SK-N-SH (cell line): ENCODE results near the gene TRPM8. TPM values are rescaled to one million over a fixed set of nuclear protein-coding genes. Genes with fewer than 3 reads are reported as not detected.
"Not testable (repeated sequence)": the region's sequence is repeated elsewhere in the genome, so short reads cannot be mapped to it uniquely, and the experiment has no call there.

ENCODE experiments used
- CTCF ChIA-PET: fragments of 300-600, 350-600 bp; formaldehyde crosslinking; extraction: SDS; loops from one replicate; lab custom pipeline; 2021; lab: Yijun Ruan, JAX
- POLR2A ChIA-PET: fragments of 350-600 bp; sonication (Branson Sonifier 250); formaldehyde crosslinking; extraction: SDS; loops from one replicate; lab custom pipeline; 2020; ENCODE audit warnings: antibody characterized with exemption, inconsistent platforms; lab: Yijun Ruan, JAX
- DNase-seq: peaks from one replicate; pipeline ENCODE4 v3.0.0; 2012
- H2AFZ ChIP-seq: fragments of 200-600 bp; sonication (generic); 2 replicates; pipeline ENCODE4 v1.8.1; 2016; ENCODE audit warnings: antibody characterized with exemption, mild to moderate bottlenecking, low read depth
- H3F3A ChIP-seq: fragments of 200-600 bp; sonication (generic); replicated peaks from 2 replicates; pipeline ENCODE3; 2016; ENCODE audit warnings: antibody characterized with exemption, mild to moderate bottlenecking; ENCODE audit not compliant: insufficient read depth
- H3K27ac ChIP-seq, 2 experiments: fragments of 200-500 bp in 1 of 2; fragments of 200-600 bp in 1 of 2; sonication (Bioruptor generic) in 1 of 2; sonication (generic), shearing (Covaris generic) in 1 of 2; 2 replicates each; pipeline versions ENCODE4 v1.5.1 to v1.6.1; 2014 to 2016; ENCODE audit warnings: low read depth in 2 of 2, inconsistent platforms in 1 of 2, low read length in 1 of 2, mild to moderate bottlenecking in 1 of 2, mixed read lengths in 1 of 2
- H3K27me3 ChIP-seq: fragments of 200-600 bp; sonication (generic), shearing (Covaris generic); 2 replicates; pipeline ENCODE4 v1.6.1; 2016; ENCODE audit warnings: mixed run types; ENCODE audit not compliant: insufficient read depth
- H3K36me3 ChIP-seq, 2 experiments: fragments of 200-500 bp in 1 of 2; fragments of 200-600 bp in 1 of 2; sonication (Bioruptor generic) in 1 of 2; sonication (generic) in 1 of 2; replicated peaks in 1 of 2; 2 replicates each; pipeline versions ENCODE3 to v1.5.1; 2014 to 2016; ENCODE audit warnings: low read length in 1 of 2, mild to moderate bottlenecking in 1 of 2; ENCODE audit not compliant: insufficient read depth in 2 of 2, control insufficient read depth in 1 of 2
- H3K4me1 ChIP-seq, 2 experiments: fragments of 200-500 bp in 1 of 2; fragments of 200-600 bp in 1 of 2; sonication (Bioruptor generic) in 1 of 2; sonication (generic), shearing (Covaris generic) in 1 of 2; 2 replicates each; pipeline versions ENCODE4 v1.5.1 to v1.6.1; 2014 to 2016; ENCODE audit warnings: low read depth in 1 of 2, low read length in 1 of 2, mixed run types in 1 of 2; ENCODE audit not compliant: insufficient read depth in 2 of 2, control insufficient read depth in 1 of 2
- H3K4me2 ChIP-seq: fragments of 200-600 bp; sonication (generic), shearing (Covaris generic); 2 replicates; pipeline ENCODE4 v1.6.1; 2017; ENCODE audit warnings: mixed run types
- H3K4me3 ChIP-seq, 2 experiments: fragments of 200-500 bp in 1 of 2; fragments of 200-600 bp in 1 of 2; sonication (Bioruptor generic) in 1 of 2; sonication (generic), shearing (Covaris generic) in 1 of 2; 2 replicates each; pipeline versions ENCODE4 v1.5.1 to v1.8.1; 2014 to 2016; ENCODE audit warnings: low read depth in 2 of 2, inconsistent platforms in 1 of 2, low read length in 1 of 2, mild to moderate bottlenecking in 1 of 2, mixed read lengths in 1 of 2, moderate library complexity in 1 of 2
- H3K79me2 ChIP-seq: fragments of 200-600 bp; sonication (generic); 2 replicates; pipeline ENCODE4 v1.8.1; 2017; ENCODE audit warnings: mild to moderate bottlenecking; ENCODE audit not compliant: insufficient read depth
- H3K9ac ChIP-seq: fragments of 200-600 bp; sonication (generic); 2 replicates; pipeline ENCODE4 v1.6.1; 2017; ENCODE audit warnings: mixed run types
- H3K9me2 ChIP-seq: fragments of 200-600 bp; sonication (generic); 2 replicates; pipeline ENCODE4 v1.6.1; 2017; ENCODE audit warnings: mixed run types
- H3K9me3 ChIP-seq: fragments of 200-600 bp; sonication (generic); 2 replicates; pipeline ENCODE4 v1.6.1; 2017; ENCODE audit warnings: mixed run types, mild to moderate bottlenecking, moderate library complexity
- H4K20me1 ChIP-seq: fragments of 200-600 bp; sonication (generic); 2 replicates; pipeline ENCODE4 v1.6.1; 2017; ENCODE audit warnings: mild to moderate bottlenecking, mixed run types; ENCODE audit not compliant: insufficient read depth
- ELF1 ChIP-seq: IDR thresholded peaks from 2 replicates; pipeline ENCODE4 v1.4.0; 2012
- EZH2phosphoT487 ChIP-seq: fragments of 200-600 bp; sonication (generic); IDR thresholded peaks from 2 replicates; pipeline ENCODE4 v1.6.1; 2017; ENCODE audit warnings: low read depth, mixed run types, mild to moderate bottlenecking, antibody characterized with exemption, moderate library complexity, borderline replicate concordance
- FOXM1 ChIP-seq: IDR thresholded peaks from 2 replicates; pipeline ENCODE4 v1.4.0; 2012; ENCODE audit warnings: low read depth, mild to moderate bottlenecking
- GABPA ChIP-seq: IDR thresholded peaks from 2 replicates; pipeline ENCODE4 v1.4.0; 2012; ENCODE audit warnings: low read depth, mild to moderate bottlenecking
- JUND ChIP-seq: IDR thresholded peaks from 2 replicates; pipeline ENCODE4 v1.4.0; 2012
- NRF1 ChIP-seq: IDR thresholded peaks from 2 replicates; pipeline ENCODE4 v1.6.1; 2012; ENCODE audit warnings: low read depth, mild to moderate bottlenecking, low read length
- SIN3A ChIP-seq: IDR thresholded peaks from 2 replicates; pipeline ENCODE4 v1.6.1; 2012; ENCODE audit warnings: low read depth, mild to moderate bottlenecking, low read length, moderate library complexity, borderline replicate concordance
- TAF1 ChIP-seq: IDR thresholded peaks from 2 replicates; pipeline ENCODE4 v1.6.1; 2012; ENCODE audit warnings: low read depth, mild to moderate bottlenecking, low read length, moderate library complexity, borderline replicate concordance
- WGBS: methylation state at CpG from one replicate; pipeline ENCODE4 v1.1.6; 2017; ENCODE audit warnings: low lambda C conversion rate; 5-methylcytosine and 5-hydroxymethylcytosine counted together
- polyA plus RNA-seq, 3 experiments: library from polyadenylated mRNA; depleted of rRNA; stranded (reverse); fragments of >200 nt; gene quantifications; 2 replicates each; pipeline ENCODE4 v1.2.3, GENCODE V29; 2012
- TF ChIP-seq, protein P1 (sequence below): IDR thresholded peaks from 2 replicates; pipeline ENCODE4 v1.4.0; 2012; ENCODE audit warnings: low read depth, borderline replicate concordance
- TF ChIP-seq, protein P2 (sequence below): IDR thresholded peaks from 2 replicates; pipeline ENCODE4 v1.4.0; 2012; ENCODE audit warnings: low read depth, borderline replicate concordance
- TF ChIP-seq, protein P3 (sequence below): IDR thresholded peaks from 2 replicates; pipeline ENCODE4 v1.4.0; 2012; ENCODE audit warnings: low read depth
- TF ChIP-seq, protein P4 (sequence below): IDR thresholded peaks from 2 replicates; pipeline ENCODE4 v1.6.1; 2012; ENCODE audit warnings: mild to moderate bottlenecking, low read depth, low read length, moderate library complexity

The TRPM8 gene
- polyA plus RNA-seq, 1 of the 3 experiments (the other 2 are of a cell fraction) = 0.85 TPM

DNA sequence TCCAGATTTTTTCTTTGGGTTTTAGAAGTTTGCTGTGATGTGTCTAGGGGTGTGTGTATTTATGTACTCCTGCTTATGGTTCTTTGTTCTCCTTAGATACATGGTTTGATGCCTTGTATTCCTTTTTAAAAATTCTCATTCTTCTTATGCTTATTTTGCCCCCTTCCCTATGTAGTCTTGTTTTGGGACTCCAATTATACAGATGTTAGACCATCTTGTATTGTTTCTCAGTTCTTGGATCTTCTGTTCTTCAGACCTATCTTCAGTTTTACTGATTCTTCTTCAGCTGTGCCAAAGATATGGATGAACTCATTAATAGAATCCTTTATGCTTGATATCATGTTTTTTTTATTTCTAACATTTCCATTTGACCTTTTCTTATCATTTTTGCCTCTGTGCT, 34.8 kb upstream of the TRPM8 start:
- no peaks in the 10 kb centered on the region for H3K79me2 ChIP-seq
- DNase-seq = no peak
- 0 out of 2 replicates have a peak, but pooled peaks cover 6% of the 10 kb centered on the region for H3K9me3 ChIP-seq
- no peak overlapping the region for H3K27ac ChIP-seq
- H3F3A ChIP-seq = no peaks in the 10 kb centered on the region
- H2AFZ ChIP-seq = no peak overlapping the region
- ChIA-PET POLR2A (no interaction called here), CTCF (no interaction called here)
- no peak overlapping the region for H3K9ac ChIP-seq
- H3K36me3 ChIP-seq = no peaks in the 10 kb centered on the region
- H3K27me3 ChIP-seq = no peaks in the 10 kb centered on the region
- H3K4me2 ChIP-seq = no peak overlapping the region
- TF ChIP-seq, protein P1, sequence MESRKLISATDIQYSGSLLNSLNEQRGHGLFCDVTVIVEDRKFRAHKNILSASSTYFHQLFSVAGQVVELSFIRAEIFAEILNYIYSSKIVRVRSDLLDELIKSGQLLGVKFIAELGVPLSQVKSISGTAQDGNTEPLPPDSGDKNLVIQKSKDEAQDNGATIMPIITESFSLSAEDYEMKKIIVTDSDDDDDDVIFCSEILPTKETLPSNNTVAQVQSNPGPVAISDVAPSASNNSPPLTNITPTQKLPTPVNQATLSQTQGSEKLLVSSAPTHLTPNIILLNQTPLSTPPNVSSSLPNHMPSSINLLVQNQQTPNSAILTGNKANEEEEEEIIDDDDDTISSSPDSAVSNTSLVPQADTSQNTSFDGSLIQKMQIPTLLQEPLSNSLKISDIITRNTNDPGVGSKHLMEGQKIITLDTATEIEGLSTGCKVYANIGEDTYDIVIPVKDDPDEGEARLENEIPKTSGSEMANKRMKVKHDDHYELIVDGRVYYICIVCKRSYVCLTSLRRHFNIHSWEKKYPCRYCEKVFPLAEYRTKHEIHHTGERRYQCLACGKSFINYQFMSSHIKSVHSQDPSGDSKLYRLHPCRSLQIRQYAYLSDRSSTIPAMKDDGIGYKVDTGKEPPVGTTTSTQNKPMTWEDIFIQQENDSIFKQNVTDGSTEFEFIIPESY = no peak
- TF ChIP-seq FOXM1 (no peak), TAF1 (no peak)
- no peaks in the 10 kb centered on the region for H3K9me2 ChIP-seq
- no peaks in the 10 kb centered on the region for H3K4me1 ChIP-seq
- H4K20me1 ChIP-seq = no peaks in the 10 kb centered on the region
- H3K4me3 ChIP-seq = no peak overlapping the region

DNA sequence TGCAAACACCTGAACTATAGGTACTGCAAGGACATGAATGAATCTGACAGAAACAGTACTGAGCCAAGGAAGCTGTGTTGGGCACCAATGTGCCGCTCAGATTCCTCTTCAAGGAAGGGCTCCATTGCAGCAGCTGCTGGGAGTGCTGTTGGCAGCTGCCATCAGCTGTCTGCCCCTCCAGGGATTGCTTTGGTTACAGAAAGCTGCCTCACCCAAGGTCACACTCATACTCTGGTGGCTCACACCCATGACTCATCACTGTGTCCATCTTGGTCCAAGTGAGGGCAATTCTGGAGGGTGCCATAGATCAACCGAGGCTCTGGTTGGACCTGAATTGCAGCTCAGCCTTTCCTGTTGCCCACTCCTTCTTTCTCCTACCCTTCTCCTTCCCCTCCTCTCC, 24.4 kb upstream of the TRPM8 start:
- POLR2A ChIA-PET = no interaction called here
- Histone ChIP-seq H3K9ac (no peak overlapping the region), H3K4me1 (peaks cover 0 to 6% of the 10 kb centered on the region in 2 experiments; a peak in 1 of 4 replicates), H3K79me2 (no peaks in the 10 kb centered on the region), H3K4me3 (no peak overlapping the region), H3K36me3 (no peaks in the 10 kb centered on the region), H3K27ac (no peak overlapping the region)
- CTCF ChIA-PET = no interaction called here
- DNase-seq = peak; percentile 12
- TF ChIP-seq NRF1 (no peak), JUND (no peak), EZH2phosphoT487 (no peak), GABPA (no peak), SIN3A (no peak), ELF1 (no peak), TAF1 (no peak)
- TF ChIP-seq, protein P2, sequence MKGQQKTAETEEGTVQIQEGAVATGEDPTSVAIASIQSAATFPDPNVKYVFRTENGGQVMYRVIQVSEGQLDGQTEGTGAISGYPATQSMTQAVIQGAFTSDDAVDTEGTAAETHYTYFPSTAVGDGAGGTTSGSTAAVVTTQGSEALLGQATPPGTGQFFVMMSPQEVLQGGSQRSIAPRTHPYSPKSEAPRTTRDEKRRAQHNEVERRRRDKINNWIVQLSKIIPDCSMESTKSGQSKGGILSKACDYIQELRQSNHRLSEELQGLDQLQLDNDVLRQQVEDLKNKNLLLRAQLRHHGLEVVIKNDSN = no peak
- TF ChIP-seq, protein P3, sequence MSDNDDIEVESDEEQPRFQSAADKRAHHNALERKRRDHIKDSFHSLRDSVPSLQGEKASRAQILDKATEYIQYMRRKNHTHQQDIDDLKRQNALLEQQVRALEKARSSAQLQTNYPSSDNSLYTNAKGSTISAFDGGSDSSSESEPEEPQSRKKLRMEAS = no peak
- TF ChIP-seq, protein P4, sequence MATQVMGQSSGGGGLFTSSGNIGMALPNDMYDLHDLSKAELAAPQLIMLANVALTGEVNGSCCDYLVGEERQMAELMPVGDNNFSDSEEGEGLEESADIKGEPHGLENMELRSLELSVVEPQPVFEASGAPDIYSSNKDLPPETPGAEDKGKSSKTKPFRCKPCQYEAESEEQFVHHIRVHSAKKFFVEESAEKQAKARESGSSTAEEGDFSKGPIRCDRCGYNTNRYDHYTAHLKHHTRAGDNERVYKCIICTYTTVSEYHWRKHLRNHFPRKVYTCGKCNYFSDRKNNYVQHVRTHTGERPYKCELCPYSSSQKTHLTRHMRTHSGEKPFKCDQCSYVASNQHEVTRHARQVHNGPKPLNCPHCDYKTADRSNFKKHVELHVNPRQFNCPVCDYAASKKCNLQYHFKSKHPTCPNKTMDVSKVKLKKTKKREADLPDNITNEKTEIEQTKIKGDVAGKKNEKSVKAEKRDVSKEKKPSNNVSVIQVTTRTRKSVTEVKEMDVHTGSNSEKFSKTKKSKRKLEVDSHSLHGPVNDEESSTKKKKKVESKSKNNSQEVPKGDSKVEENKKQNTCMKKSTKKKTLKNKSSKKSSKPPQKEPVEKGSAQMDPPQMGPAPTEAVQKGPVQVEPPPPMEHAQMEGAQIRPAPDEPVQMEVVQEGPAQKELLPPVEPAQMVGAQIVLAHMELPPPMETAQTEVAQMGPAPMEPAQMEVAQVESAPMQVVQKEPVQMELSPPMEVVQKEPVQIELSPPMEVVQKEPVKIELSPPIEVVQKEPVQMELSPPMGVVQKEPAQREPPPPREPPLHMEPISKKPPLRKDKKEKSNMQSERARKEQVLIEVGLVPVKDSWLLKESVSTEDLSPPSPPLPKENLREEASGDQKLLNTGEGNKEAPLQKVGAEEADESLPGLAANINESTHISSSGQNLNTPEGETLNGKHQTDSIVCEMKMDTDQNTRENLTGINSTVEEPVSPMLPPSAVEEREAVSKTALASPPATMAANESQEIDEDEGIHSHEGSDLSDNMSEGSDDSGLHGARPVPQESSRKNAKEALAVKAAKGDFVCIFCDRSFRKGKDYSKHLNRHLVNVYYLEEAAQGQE = no peak
- TF ChIP-seq, all 33 proteins: peak for 0
- Histone ChIP-seq H2AFZ (no peak overlapping the region), H3K9me3 (no peaks in the 10 kb centered on the region), H4K20me1 (no peaks in the 10 kb centered on the region), H3F3A (no peaks in the 10 kb centered on the region), H3K9me2 (no peaks in the 10 kb centered on the region), H3K27me3 (no peaks in the 10 kb centered on the region; the same call in 1 of the 2 replicates), H3K4me2 (no peak overlapping the region)
- 58% methylated on average over 2 of the region's 2 CpGs for WGBS

DNA sequence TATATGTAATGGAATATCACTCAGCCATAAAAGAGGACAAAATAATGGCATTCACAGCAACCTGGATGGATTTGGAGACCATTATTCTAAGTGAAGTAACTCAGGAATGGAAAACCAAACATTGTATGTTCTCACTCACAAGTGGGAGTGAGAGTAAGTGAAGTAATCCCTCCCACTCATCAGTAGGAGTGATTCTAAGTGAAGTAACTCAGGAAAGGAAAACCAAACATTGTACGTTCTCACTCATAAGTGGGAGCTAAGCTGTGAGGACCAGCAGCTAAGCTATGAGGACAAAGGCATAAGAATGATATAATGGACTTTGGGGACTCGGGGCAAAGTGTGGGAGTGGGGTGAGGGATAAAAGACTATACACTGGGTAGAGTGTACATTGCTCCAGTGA, 20.9 kb upstream of the TRPM8 start:
- H3K4me1 ChIP-seq, DNase-seq, CTCF ChIA-PET, H2AFZ ChIP-seq, POLR2A ChIA-PET, H3K36me3 ChIP-seq, H3K4me2 ChIP-seq, H3K9ac ChIP-seq, H3K79me2 ChIP-seq, H4K20me1 ChIP-seq, H3K9me3 ChIP-seq, H3K27me3 ChIP-seq, H3F3A ChIP-seq, H3K27ac ChIP-seq, H3K4me3 ChIP-seq, H3K9me2 ChIP-seq: not testable (repeated sequence)
- 64% methylated on average over 2 of the region's 2 CpGs for WGBS
